Muscle layer of duodenum (tissue), 2 donors: ENCODE measurements around the gene KAZN.

Source experiments
- H3K27ac ChIP-seq: one replicate; pipeline ENCODE4 v1.7.0; 2013; ENCODE audit warnings: mild to moderate bottlenecking, low read length
- H3K27me3 ChIP-seq: one replicate; pipeline ENCODE4 v1.7.0; 2013; ENCODE audit warnings: low read depth, mild to moderate bottlenecking, control low read depth, low read length
- H3K36me3 ChIP-seq, 2 donors: one replicate each; pipeline ENCODE4 v1.7.0; 2013; ENCODE audit warnings: low read length in 2 of 2, control low read depth in 1 of 2, mild to moderate bottlenecking in 1 of 2; ENCODE audit not compliant: insufficient read depth in 2 of 2, control insufficient read depth in 1 of 2
- H3K4me1 ChIP-seq, 2 donors: one replicate each; pipeline ENCODE4 v1.7.0; 2013; ENCODE audit warnings: low read length in 2 of 2, mild to moderate bottlenecking in 2 of 2, control low read depth in 1 of 2, moderate library complexity in 1 of 2; ENCODE audit not compliant: insufficient read depth in 2 of 2, control insufficient read depth in 1 of 2
- H3K4me3 ChIP-seq, 2 donors: one replicate each; pipeline ENCODE4 v1.7.0; 2013; ENCODE audit warnings: low read length in 2 of 2, low read depth in 1 of 2, mild to moderate bottlenecking in 1 of 2
- H3K9me3 ChIP-seq, 2 donors: one replicate each; pipeline ENCODE4 v1.7.0; 2013; ENCODE audit warnings: low read length in 2 of 2, control low read depth in 1 of 2, mild to moderate bottlenecking in 1 of 2; ENCODE audit not compliant: control insufficient read depth in 1 of 2
- donor health status: healthy.

The KAZN gene

GRCh38 chr1:15060104-15060503, 461.6 kb downstream of the KAZN start:
- H3K4me3 ChIP-seq = no peak overlapping the region
- peaks cover 0 to 3% of the 10 kb centered on the region in 2 donors for H3K9me3 ChIP-seq
- H3K4me1 ChIP-seq = no peaks in the 10 kb centered on the region
- H3K27me3 ChIP-seq = no peaks in the 10 kb centered on the region
- no peak overlapping the region for H3K27ac ChIP-seq
- peaks cover 25 to 43% of the 10 kb centered on the region in 2 donors for H3K36me3 ChIP-seq

- Histone ChIP-seq H3K27me3 (no peaks in the 10 kb centered on the region), H3K9me3 (peaks cover 0 to 3% of the 10 kb centered on the region in 2 donors), H3K27ac (no peak overlapping the region), H3K4me1 (no peaks in the 10 kb centered on the region), H3K4me3 (no peak overlapping the region), H3K36me3 (peaks cover 20 to 38% of the 10 kb centered on the region in 2 donors)
Observed at GRCh38 chr1:15062479-15063099, 464.1 kb downstream of the KAZN start.

- Histone ChIP-seq H3K9me3 (peaks cover 0 to 3% of the 10 kb centered on the region in 2 donors), H3K4me3 (no peak overlapping the region), H3K27ac (no peak overlapping the region), H3K36me3 (peaks cover 14 to 33% of the 10 kb centered on the region in 2 donors), H3K27me3 (no peaks in the 10 kb centered on the region), H3K4me1 (no peaks in the 10 kb centered on the region)
Observed at GRCh38 chr1:15063346-15063745, 464.9 kb downstream of the KAZN start.

GRCh38 chr1:15063783-15064182, 465.3 kb downstream of the KAZN start:
- no peak overlapping the region for H3K27ac ChIP-seq
- no peaks in the 10 kb centered on the region for H3K4me1 ChIP-seq
- H3K36me3 ChIP-seq = peaks cover 12 to 33% of the 10 kb centered on the region in 2 donors

GRCh38 chr1:15064217-15064929, 465.9 kb downstream of the KAZN start:
- no peaks in the 10 kb centered on the region for H3K27me3 ChIP-seq
- no peaks in the 10 kb centered on the region for H3K4me1 ChIP-seq
- peaks cover 0 to 3% of the 10 kb centered on the region in 2 donors for H3K9me3 ChIP-seq
- peaks cover 12 to 33% of the 10 kb centered on the region in 2 donors for H3K36me3 ChIP-seq
- no peak overlapping the region for H3K4me3 ChIP-seq
- H3K27ac ChIP-seq = no peak overlapping the region

More at GRCh38 chr1:15063783-15064182, 465.3 kb downstream of the KAZN start:
- H3K27me3 ChIP-seq = no peaks in the 10 kb centered on the region
- peaks cover 0 to 3% of the 10 kb centered on the region in 2 donors for H3K9me3 ChIP-seq
- H3K4me3 ChIP-seq = no peak overlapping the region

- peaks cover 0 to 3% of the 10 kb centered on the region in 2 donors for H3K9me3 ChIP-seq
- no peak overlapping the region for H3K27ac ChIP-seq
- H3K27me3 ChIP-seq = no peaks in the 10 kb centered on the region
- H3K4me3 ChIP-seq = no peak overlapping the region
- peaks cover 12 to 29% of the 10 kb centered on the region in 2 donors for H3K36me3 ChIP-seq
- H3K4me1 ChIP-seq = no peaks in the 10 kb centered on the region
Observed at GRCh38 chr1:15065291-15065690, 466.8 kb downstream of the KAZN start.

GRCh38 chr1:15065736-15066135, 467.3 kb downstream of the KAZN start:
- no peak overlapping the region for H3K27ac ChIP-seq
- no peaks in the 10 kb centered on the region for H3K27me3 ChIP-seq
- no peaks in the 10 kb centered on the region for H3K4me1 ChIP-seq
- peaks cover 8 to 27% of the 10 kb centered on the region in 2 donors for H3K36me3 ChIP-seq
- peaks cover 0 to 3% of the 10 kb centered on the region in 2 donors for H3K9me3 ChIP-seq
- H3K4me3 ChIP-seq = no peak overlapping the region

GRCh38 chr1:15066191-15066590, 467.7 kb downstream of the KAZN start:
- Histone ChIP-seq H3K36me3 (peaks cover 8 to 23% of the 10 kb centered on the region in 2 donors), H3K27ac (no peak overlapping the region), H3K27me3 (no peaks in the 10 kb centered on the region), H3K4me3 (no peak overlapping the region), H3K9me3 (peaks cover 0 to 3% of the 10 kb centered on the region in 2 donors), H3K4me1 (no peaks in the 10 kb centered on the region)

- Histone ChIP-seq H3K36me3 (peaks cover 5 to 20% of the 10 kb centered on the region in 2 donors), H3K27me3 (no peaks in the 10 kb centered on the region), H3K27ac (no peak overlapping the region), H3K9me3 (peaks cover 0 to 3% of the 10 kb centered on the region in 2 donors), H3K4me3 (no peak overlapping the region), H3K4me1 (no peaks in the 10 kb centered on the region)
Observed at GRCh38 chr1:15067148-15067547, 468.7 kb downstream of the KAZN start.

GRCh38 chr1:15068152-15068551, 469.7 kb downstream of the KAZN start:
- Histone ChIP-seq H3K4me1 (no peaks in the 10 kb centered on the region), H3K27ac (no peak overlapping the region), H3K4me3 (no peak overlapping the region), H3K9me3 (no peaks in the 10 kb centered on the region), H3K27me3 (no peaks in the 10 kb centered on the region), H3K36me3 (peaks cover 0 to 15% of the 10 kb centered on the region in 2 donors)

- no peaks in the 10 kb centered on the region for H3K27me3 ChIP-seq
- H3K27ac ChIP-seq = no peak overlapping the region
- no peaks in the 10 kb centered on the region for H3K4me1 ChIP-seq
Observed at GRCh38 chr1:15068997-15069396, 470.5 kb downstream of the KAZN start.

More at GRCh38 chr1:15068997-15069396, 470.5 kb downstream of the KAZN start:
- no peaks in the 10 kb centered on the region for H3K9me3 ChIP-seq
- peaks cover 0 to 8% of the 10 kb centered on the region in 2 donors for H3K36me3 ChIP-seq
- H3K4me3 ChIP-seq = no peak overlapping the region
